GM08714 (cell line): ENCODE data around the gene GPR3.
"Not testable (repeated sequence)": the region's sequence is repeated elsewhere in the genome, so short reads cannot be mapped to it uniquely, and the experiment has no call there.

Experiments used
- H3K4me3 ChIP-seq: fragments of 200-500 bp; sonication (Bioruptor generic); 2 replicates; pipeline ENCODE4 v1.5.1; 2014; ENCODE audit warnings: mild to moderate bottlenecking, low read length, inconsistent platforms
- ZNF274 ChIP-seq: IDR thresholded peaks from 2 replicates; pipeline ENCODE4 v1.6.1; 2012; ENCODE audit warnings: mild to moderate bottlenecking, low read depth, low read length

The GPR3 gene

GRCh38 chr1:27395441-27396195 lies 3.2 kb downstream of the GPR3 start:
- H3K4me3 ChIP-seq = no peak overlapping the region
- TF ChIP-seq ZNF274 = no peak

GRCh38 chr1:27397110-27397509 lies 4.7 kb downstream of the GPR3 start:
- TF ChIP-seq ZNF274 = no peak
- H3K4me3 ChIP-seq = no peak overlapping the region

- TF ChIP-seq ZNF274 = no peak
- H3K4me3 ChIP-seq = no peak overlapping the region
Observed at GRCh38 chr1:27397749-27398148, 5.3 kb downstream of the GPR3 start.

GRCh38 chr1:27398405-27399149 lies 6.2 kb downstream of the GPR3 start:
- no peak overlapping the region for H3K4me3 ChIP-seq
- no peak for TF ChIP-seq ZNF274

GRCh38 chr1:27399251-27400025 lies 7.0 kb downstream of the GPR3 start:
- no peak overlapping the region for H3K4me3 ChIP-seq
- no peak for TF ChIP-seq ZNF274

- H3K4me3 ChIP-seq = no peak overlapping the region
- TF ChIP-seq ZNF274 = no peak
Observed at GRCh38 chr1:27400082-27400962, 7.9 kb downstream of the GPR3 start.

GRCh38 chr1:27400963-27401341 lies 8.5 kb downstream of the GPR3 start:
- no peak overlapping the region for H3K4me3 ChIP-seq
- TF ChIP-seq ZNF274 = no peak

- no peak for TF ChIP-seq ZNF274
- H3K4me3 ChIP-seq = no peak overlapping the region
Observed at GRCh38 chr1:27402349-27402754, 9.9 kb downstream of the GPR3 start.

- TF ChIP-seq ZNF274 = no peak
- H3K4me3 ChIP-seq = no peak overlapping the region; the same call in 1 of the 2 replicates
Observed at GRCh38 chr1:27403065-27403726, 10.8 kb downstream of the GPR3 start.

- no peak overlapping the region; the same call in 1 of the 2 replicates for H3K4me3 ChIP-seq
- TF ChIP-seq ZNF274 = no peak
Observed at GRCh38 chr1:27403931-27404330, 11.5 kb downstream of the GPR3 start.

- no peak overlapping the region for H3K4me3 ChIP-seq
- no peak for TF ChIP-seq ZNF274
Observed at GRCh38 chr1:27405074-27405473, 12.7 kb downstream of the GPR3 start.

- H3K4me3 ChIP-seq = not testable (repeated sequence)
Observed at GRCh38 chr1:27405598-27406361, 13.4 kb downstream of the GPR3 start.

GRCh38 chr1:27406362-27406680 lies 13.9 kb downstream of the GPR3 start:
- TF ChIP-seq ZNF274 = no peak
- no peak overlapping the region for H3K4me3 ChIP-seq

GRCh38 chr1:27406791-27407190 lies 14.4 kb downstream of the GPR3 start:
- not testable (repeated sequence) for H3K4me3 ChIP-seq
